Heart right ventricle (tissue), 16 donors: ENCODE results near the gene CD6. TPM values are rescaled to one million over a fixed set of nuclear protein-coding genes. Genes with fewer than 3 reads are reported as not detected.
A peak's percentile ranks its signal among the peaks of the same experiment; 100 is the strongest.

ENCODE experiments used
- ATAC-seq, 8 donors: fragments of 200-7000 bp; cut with Tn5 transposase; one replicate each; pipeline ENCODE4 v1.9.1; 2020; ENCODE audit warnings: mild to moderate bottlenecking in 8 of 8, moderate library complexity in 8 of 8, moderate number of reproducible peaks in 1 of 8
- DNase-seq, 2 donors: peaks; one replicate each; pipeline ENCODE4 v3.0.0-alpha.2; 2020
- H3K27ac ChIP-seq, 10 donors: fragments of 200-600 bp; sonication (generic) in 2 of 10; one replicate each; pipeline versions ENCODE4 v1.5.0 to v1.8.0; 2020 to 2022; ENCODE audit warnings: mild to moderate bottlenecking in 3 of 10
- H3K27me3 ChIP-seq, 7 donors: fragments of 200-600 bp; one replicate each; pipeline ENCODE4 v1.8.0; 2021 to 2022; ENCODE audit warnings: mild to moderate bottlenecking in 2 of 7
- H3K36me3 ChIP-seq, 9 donors: fragments of 200-600 bp; sonication (generic) in 1 of 9; one replicate each; pipeline versions ENCODE4 v1.5.0 to v1.8.0; 2020 to 2022; ENCODE audit warnings: mild to moderate bottlenecking in 2 of 9
- H3K4me1 ChIP-seq, 9 donors: fragments of 200-600 bp; sonication (generic) in 1 of 9; one replicate each; pipeline versions ENCODE4 v1.5.0 to v1.8.0; 2020 to 2022; ENCODE audit warnings: mild to moderate bottlenecking in 4 of 9
- H3K4me3 ChIP-seq, 10 donors: fragments of 200-600 bp; sonication (generic) in 2 of 10; one replicate each; pipeline versions ENCODE4 v1.5.0 to v1.8.0; 2020 to 2022; ENCODE audit warnings: mild to moderate bottlenecking in 7 of 10, moderate library complexity in 2 of 10
- H3K9me3 ChIP-seq, 11 donors: fragments of 200-600 bp in 10 of 11; sonication (generic) in 2 of 11; one replicate each; pipeline versions ENCODE4 v1.5.0 to v1.8.0; 2013 to 2022; ENCODE audit warnings: mild to moderate bottlenecking in 2 of 11, control low read depth in 1 of 11, moderate library complexity in 1 of 11
- WGBS, 2 donors: extraction: QIAGEN DNeasy Blood & Tissue Kit; methylation state at CpG; one replicate each; pipeline ENCODE4 v1.1.7; 2013; ENCODE audit warnings: inconsistent platforms in 1 of 2; 5-methylcytosine and 5-hydroxymethylcytosine counted together
- intact Hi-C, 10 donors: fragments of 100-400 bp; cut with DNase I; formaldehyde crosslinking; loops; one replicate each; pipeline versions ENCODE4 v1.11.1 to v1.14.2; 2022
- polyA plus RNA-seq, 2 donors: library from polyadenylated mRNA; stranded (reverse); fragments of 200-250 nt; gene quantifications; one replicate each; pipeline ENCODE4 v1.2.3, GENCODE V29; 2013
- total RNA-seq, 10 donors: library from RNA; stranded (reverse); fragmentation: NEBNext Ultra II Directional in 3 of 10; extraction: Animal tissue kit (Norgen Biotek cat#: 25700) in 3 of 10; gene quantifications; one replicate each; pipeline versions ENCODE4 v1.2.1 to v1.2.4, GENCODE V29; 2021 to 2023
- TF ChIP-seq, protein P1 (sequence below), 9 donors: fragments of 200-600 bp; sonication (generic) in 2 of 9; IDR thresholded peaks; one replicate each; pipeline versions ENCODE4 v1.5.0 to v1.8.0; 2021 to 2022; ENCODE audit warnings: antibody characterized with exemption in 9 of 9, mild to moderate bottlenecking in 5 of 9, moderate library complexity in 1 of 9
- donor health status: Arrhythmogenic right ventricular cardiomyopathy.
- donor health status: ischemic (EF 13 %, LVEDD 7.1; RV severe dilation, severe dysfunction).
- donor health status: healthy with polysubstance abuse.
- donor health status: DM: no; HTN: yes; CAD: no.
- donor health status: DM: no; HTN: no; CAD: no.
- donor health status: ischemic (EF 25% LVEDD 6.9; RV normal size, moderate dysfunction).
- donor health status: ischemic (EF 25% LVEDD 5.7; RV mildly dilated, moderate dysfunction).
- donor health status: healthy.
- donor health status: DM: yes; HTN: yes; CAD: no.
- donor health status: Ischemic cardiomyopathy.
- donor health status: ischemic (EF 35%, LVEDD 5.7; RV mildly dilated, moderate dysfunction).
- donor health status: nonischemic (EF 11% LVEDD 7.7; RV severe dilation, severe dysfunction).
- donor health status: DM: yes; HTN: yes; CAD: no.
- donor health status: PGD.
- donor health status: ischemic (EF 29% LVEDD 5.4; RV normal size, mild dysfunction).
- donor health status: nonischemic (EF 23%, LVEDD 6.1; RV moderate dilation, normal function).

CD6 gene
- total and polyA plus RNA-seq, 12 donors, result 0.07 to 4.5 (median 0.34) TPM; not detected in 1

DNA sequence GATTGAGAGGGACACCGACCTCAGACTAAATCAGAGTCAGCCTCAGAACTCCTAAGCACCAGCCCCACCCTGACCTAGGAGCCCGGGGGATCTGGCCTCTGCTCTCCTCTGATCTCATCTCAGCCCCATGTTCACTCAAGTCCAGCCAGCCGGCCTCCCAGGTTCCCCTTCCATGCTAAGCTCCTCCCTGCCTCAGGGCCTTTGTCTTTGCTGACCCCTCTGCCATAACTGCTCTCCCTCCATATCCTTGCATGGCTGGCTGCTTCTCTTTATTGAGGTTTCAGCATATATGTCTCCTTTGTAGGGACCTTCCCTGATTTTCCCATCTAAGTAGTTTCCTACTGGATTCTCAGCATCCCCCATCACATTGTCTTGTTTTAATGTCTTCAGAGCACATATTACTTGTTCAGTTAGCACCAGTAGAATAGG lies 18.7 kb upstream of the CD6 start:
- ATAC-seq, result peak in 1 of 8 donors; percentile 24
- peaks cover 0 to 74% (median 29%) of the 10 kb centered on the region in 9 donors for H3K4me1 ChIP-seq
- no peak for DNase-seq
- H3K4me3 ChIP-seq, result peak overlapping the region in 9 of 10 donors; percentile 42 to 72 (median 57)
- H3K27me3 ChIP-seq, result peaks cover 0 to 10% (median 5%) of the 10 kb centered on the region in 7 donors
- H3K9me3 ChIP-seq, result no peaks in the 10 kb centered on the region
- H3K27ac ChIP-seq, result peak overlapping the region; percentile 80 to 96 (median 86)
- intact Hi-C loops, result loop anchor here in 3 of 10 donors (5.0 kb wide), 2 partner anchors 35 to 45 kb away; partner anchors contain the start of gene PRPF19 (in 1 of the 3)
- TF ChIP-seq, protein P1, sequence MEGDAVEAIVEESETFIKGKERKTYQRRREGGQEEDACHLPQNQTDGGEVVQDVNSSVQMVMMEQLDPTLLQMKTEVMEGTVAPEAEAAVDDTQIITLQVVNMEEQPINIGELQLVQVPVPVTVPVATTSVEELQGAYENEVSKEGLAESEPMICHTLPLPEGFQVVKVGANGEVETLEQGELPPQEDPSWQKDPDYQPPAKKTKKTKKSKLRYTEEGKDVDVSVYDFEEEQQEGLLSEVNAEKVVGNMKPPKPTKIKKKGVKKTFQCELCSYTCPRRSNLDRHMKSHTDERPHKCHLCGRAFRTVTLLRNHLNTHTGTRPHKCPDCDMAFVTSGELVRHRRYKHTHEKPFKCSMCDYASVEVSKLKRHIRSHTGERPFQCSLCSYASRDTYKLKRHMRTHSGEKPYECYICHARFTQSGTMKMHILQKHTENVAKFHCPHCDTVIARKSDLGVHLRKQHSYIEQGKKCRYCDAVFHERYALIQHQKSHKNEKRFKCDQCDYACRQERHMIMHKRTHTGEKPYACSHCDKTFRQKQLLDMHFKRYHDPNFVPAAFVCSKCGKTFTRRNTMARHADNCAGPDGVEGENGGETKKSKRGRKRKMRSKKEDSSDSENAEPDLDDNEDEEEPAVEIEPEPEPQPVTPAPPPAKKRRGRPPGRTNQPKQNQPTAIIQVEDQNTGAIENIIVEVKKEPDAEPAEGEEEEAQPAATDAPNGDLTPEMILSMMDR (IDR thresholded peaks at IDR 0.05), result no peak
- H3K36me3 ChIP-seq, result no peaks in the 10 kb centered on the region
- WGBS, 2 donors, result 24 to 41% methylated on average over 3 of the region's 3 CpGs

DNA sequence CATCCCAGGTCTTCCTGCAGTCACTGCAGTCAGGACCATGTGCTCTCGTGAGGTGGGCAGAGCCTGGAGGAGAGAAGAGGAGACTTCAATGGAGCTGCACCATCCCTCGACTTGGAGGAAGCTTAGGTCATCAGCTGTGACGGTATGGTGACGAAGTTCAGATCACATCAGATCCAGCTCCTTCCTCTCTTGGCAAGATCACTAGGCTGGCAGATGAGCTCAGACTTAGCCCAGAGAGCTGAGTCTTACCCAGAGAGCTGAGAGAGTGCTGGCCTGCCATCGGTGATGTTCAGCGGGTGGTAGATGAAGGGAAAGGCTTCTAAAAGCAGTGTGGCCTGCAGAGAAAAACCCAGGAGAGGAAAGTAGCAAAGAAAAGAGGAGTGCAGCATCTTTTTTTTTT lies 17.7 kb upstream of the CD6 start:
- no peak for DNase-seq
- peak in 1 of 8 donors; percentile 24 for ATAC-seq
- Histone ChIP-seq H3K9me3 (no peaks in the 10 kb centered on the region), H3K27ac (peak overlapping the region in 3 of 10 donors; percentile 92 to 96 (median 93)), H3K4me1 (peaks cover 0 to 64% (median 23%) of the 10 kb centered on the region in 9 donors), H3K36me3 (no peaks in the 10 kb centered on the region), H3K4me3 (no peak overlapping the region), H3K27me3 (peaks cover 0 to 10% (median 5%) of the 10 kb centered on the region in 7 donors)
- WGBS, 2 donors, result 73 to 76% methylated on average over 6 of the region's 6 CpGs
- intact Hi-C loops, result loop anchor here in 3 of 10 donors (5.0 kb wide), 2 partner anchors 36 to 46 kb away; partner anchors contain the start of gene PRPF19 (in 1 of the 3)
- TF ChIP-seq, protein P1 (IDR thresholded peaks at IDR 0.05), result no peak

DNA sequence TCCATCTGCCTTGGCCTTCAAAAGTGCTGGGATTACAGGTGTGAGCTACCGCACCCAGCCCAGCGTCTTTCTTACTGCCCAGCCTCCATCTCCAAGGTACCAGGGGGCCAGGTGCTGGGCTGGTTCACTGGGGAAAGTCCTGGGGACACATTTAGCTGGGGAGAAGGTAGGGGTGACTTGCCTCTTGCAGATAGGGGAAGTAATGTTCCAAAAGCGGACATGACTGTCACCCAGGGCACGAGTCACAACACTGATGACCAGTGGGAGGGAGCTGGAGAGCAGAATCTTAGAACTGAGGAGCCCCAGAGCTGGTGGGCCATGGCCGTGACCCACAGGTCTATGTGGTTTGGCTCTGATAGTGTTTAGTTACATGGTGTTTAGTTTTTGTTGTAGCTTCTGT lies 17.1 kb upstream of the CD6 start:
- Histone ChIP-seq H3K9me3 (no peaks in the 10 kb centered on the region), H3K27ac (peak overlapping the region in 2 of 10 donors; percentile 93 to 96), H3K36me3 (no peaks in the 10 kb centered on the region), H3K27me3 (peaks cover 0 to 10% (median 6%) of the 10 kb centered on the region in 7 donors), H3K4me1 (peaks cover 0 to 60% (median 20%) of the 10 kb centered on the region in 9 donors), H3K4me3 (no peak overlapping the region)
- intact Hi-C loops, result loop anchor here in 3 of 10 donors (5.0 kb wide), 2 partner anchors 37 to 47 kb away; partner anchors contain the start of gene PRPF19 (in 1 of the 3)
- DNase-seq (no peak), ATAC-seq (no peak)
- WGBS, 2 donors, result 89% methylated on average over 5 of the region's 5 CpGs
- TF ChIP-seq, protein P1 (IDR thresholded peaks at IDR 0.05), result no peak

DNA sequence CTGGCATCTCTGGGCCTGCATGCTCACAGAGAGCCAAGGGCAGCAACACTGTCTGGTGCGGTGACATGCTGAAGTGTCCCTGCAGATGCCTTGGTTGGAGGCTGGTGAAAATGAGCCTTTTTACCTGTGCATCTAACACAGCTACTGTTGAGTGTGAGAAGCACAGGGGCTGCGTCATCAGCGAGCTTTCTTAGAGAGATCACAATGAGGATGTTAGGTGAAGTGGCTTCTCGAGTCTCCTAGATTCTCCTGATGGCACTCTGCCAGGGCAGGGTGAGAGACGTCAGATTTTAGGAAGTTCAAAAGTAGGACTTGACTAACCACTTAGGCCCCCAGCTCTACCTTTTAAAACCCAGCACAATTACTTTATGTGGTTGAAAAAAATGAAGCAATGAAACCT lies 15.9 kb upstream of the CD6 start:
- ATAC-seq (no peak), DNase-seq (no peak)
- H3K4me1 ChIP-seq, result peaks cover 0 to 49% (median 8%) of the 10 kb centered on the region in 9 donors
- no peak overlapping the region for H3K27ac ChIP-seq
- H3K9me3 ChIP-seq, result no peaks in the 10 kb centered on the region
- no peak overlapping the region for H3K4me3 ChIP-seq
- peaks cover 0 to 11% (median 6%) of the 10 kb centered on the region in 7 donors for H3K27me3 ChIP-seq
- 47 to 53% methylated on average over 5 of the region's 5 CpGs for WGBS, 2 donors
- H3K36me3 ChIP-seq, result no peaks in the 10 kb centered on the region
- intact Hi-C loops, result no loop called here
- TF ChIP-seq, protein P1 (IDR thresholded peaks at IDR 0.05), result no peak
